Tibial nerve (tissue), 4 donors: ENCODE results near the gene CHD2. TPM values are rescaled to one million over a fixed set of nuclear protein-coding genes. Genes with fewer than 3 reads are reported as not detected.

Source experiments
- DNase-seq, 2 donors: peaks; one replicate each; pipeline ENCODE4 v3.0.0-alpha.2; 2019; ENCODE audit warnings: low spot score in 2 of 2
- H3K27ac ChIP-seq, 4 donors: fragments of 200-600 bp; sonication (generic) in 3 of 4; one replicate each; pipeline ENCODE4 v1.5.1; 2017 to 2019; ENCODE audit warnings: mild to moderate bottlenecking in 1 of 4
- H3K27me3 ChIP-seq, 2 donors: fragments of 200-600 bp; sonication (generic) in 1 of 2; one replicate each; pipeline versions ENCODE4 v1.5.1 to v1.6.0; 2017 to 2019
- H3K36me3 ChIP-seq, 3 donors: fragments of 200-600 bp; sonication (generic); one replicate each; pipeline ENCODE4 v1.5.1; 2018 to 2019
- H3K4me1 ChIP-seq, 4 donors: fragments of 200-600 bp; sonication (generic) in 3 of 4; one replicate each; pipeline ENCODE4 v1.5.1; 2017 to 2019
- H3K4me3 ChIP-seq, 4 donors: fragments of 200-600 bp; sonication (generic) in 3 of 4; one replicate each; pipeline ENCODE4 v1.5.1; 2017 to 2019; ENCODE audit warnings: mild to moderate bottlenecking in 1 of 4, moderate library complexity in 1 of 4
- H3K9me3 ChIP-seq, 4 donors: fragments of 200-600 bp; sonication (generic) in 3 of 4; one replicate each; pipeline ENCODE4 v1.5.1; 2017 to 2019
- CTCF ChIP-seq, 5 experiments: fragments of 200-600 bp in 3 of 5; fragments of 450-650 bp in 2 of 5; sonication (generic) in 3 of 5; IDR thresholded peaks; one replicate each; pipeline ENCODE4 v1.5.1; 2016 to 2019; ENCODE audit warnings: antibody characterized with exemption in 5 of 5, mild to moderate bottlenecking in 3 of 5, moderate library complexity in 2 of 5
- EP300 ChIP-seq, 2 donors: sonication (generic); formaldehyde crosslinking; IDR thresholded peaks; one replicate each; pipeline ENCODE4 v1.6.1; 2017; ENCODE audit warnings: antibody characterized with exemption in 2 of 2, mild to moderate bottlenecking in 1 of 2
- POLR2A ChIP-seq, 2 donors: fragments of 450-650 bp; IDR thresholded peaks; one replicate each; pipeline ENCODE4 v1.6.1; 2017; ENCODE audit warnings: antibody characterized with exemption in 2 of 2, mild to moderate bottlenecking in 2 of 2, moderate library complexity in 2 of 2
- WGBS, 2 donors: methylation state at CpG; one replicate each; pipeline ENCODE4 v1.1.5; 2018; 5-methylcytosine and 5-hydroxymethylcytosine counted together
- total RNA-seq, 4 donors: library from RNA; depleted of rRNA; stranded (reverse); fragments of >200 nt; gene quantifications; one replicate each; pipeline ENCODE4 v1.1.0, GENCODE V29; 2016

CHD2 gene
- total RNA-seq, 4 donors from 2014 or later, result 96.5 to 133 (median 102) TPM

GRCh38 chr15:92907229-92907628, 7.1 kb downstream of the CHD2 start:
- TF ChIP-seq POLR2A (IDR thresholded peaks at IDR 0.05), result no peak
- TF ChIP-seq CTCF (IDR thresholded peaks at IDR 0.05), result no peak
- no peak for TF ChIP-seq EP300 (IDR thresholded peaks at IDR 0.05)
- H3K4me3 ChIP-seq, result peak overlapping the region in 1 of 4 donors; percentile 13
- H3K4me1 ChIP-seq, result peaks cover 0 to 86% (median 76%) of the 10 kb centered on the region in 4 donors
- H3K36me3 ChIP-seq, result no peaks in the 10 kb centered on the region
- WGBS, 2 donors, result 26 to 56% methylated on average over 1 of the region's 1 CpG
- H3K27ac ChIP-seq, result peak overlapping the region; percentile 90 to 99 (median 98)
- DNase-seq, result no peak
- H3K9me3 ChIP-seq, result no peaks in the 10 kb centered on the region
- H3K27me3 ChIP-seq, result no peaks in the 10 kb centered on the region

- H3K9me3 ChIP-seq, result no peaks in the 10 kb centered on the region
- no peaks in the 10 kb centered on the region for H3K36me3 ChIP-seq
- WGBS, 2 donors, result 6 to 7% methylated on average over 5 of the region's 5 CpGs
- TF ChIP-seq POLR2A (IDR thresholded peaks at IDR 0.05), result no peak
- peak in 1 of 2 donors; percentile 32 for TF ChIP-seq EP300 (IDR thresholded peaks at IDR 0.05)
- H3K4me1 ChIP-seq, result peaks cover 0 to 86% (median 76%) of the 10 kb centered on the region in 4 donors
- H3K4me3 ChIP-seq, result peak overlapping the region in 2 of 4 donors; percentile 0 to 13
- peak in 1 of 2 donors; percentile 53 for DNase-seq
- H3K27me3 ChIP-seq, result no peaks in the 10 kb centered on the region
- H3K27ac ChIP-seq, result peak overlapping the region; percentile 90 to 99 (median 98)
Observed at GRCh38 chr15:92907896-92908712, 8.0 kb downstream of the CHD2 start.

GRCh38 chr15:92908713-92909057, 8.6 kb downstream of the CHD2 start:
- WGBS, 2 donors, result 77 to 79% methylated on average over 6 of the region's 6 CpGs
- no peak for DNase-seq
- H3K4me1 ChIP-seq, result peaks cover 0 to 87% (median 79%) of the 10 kb centered on the region in 4 donors

GRCh38 chr15:92909136-92909781, 9.1 kb downstream of the CHD2 start:
- H3K4me3 ChIP-seq, result no peak overlapping the region
- TF ChIP-seq POLR2A (IDR thresholded peaks at IDR 0.05) (no peak), EP300 (IDR thresholded peaks at IDR 0.05) (no peak), CTCF (IDR thresholded peaks at IDR 0.05) (no peak)
- no peaks in the 10 kb centered on the region for H3K9me3 ChIP-seq
- H3K27ac ChIP-seq, result peak overlapping the region; percentile 90 to 99 (median 98)
- H3K27me3 ChIP-seq, result no peaks in the 10 kb centered on the region
- H3K4me1 ChIP-seq, result peaks cover 0 to 92% (median 82%) of the 10 kb centered on the region in 4 donors
- H3K36me3 ChIP-seq, result no peaks in the 10 kb centered on the region
- 47 to 53% methylated on average over 7 of the region's 7 CpGs for WGBS, 2 donors
- DNase-seq, result no peak

More at GRCh38 chr15:92908713-92909057, 8.6 kb downstream of the CHD2 start:
- no peak for TF ChIP-seq CTCF (IDR thresholded peaks at IDR 0.05)
- no peaks in the 10 kb centered on the region for H3K9me3 ChIP-seq
- H3K27ac ChIP-seq, result peak overlapping the region; percentile 90 to 99 (median 98)
- H3K36me3 ChIP-seq, result no peaks in the 10 kb centered on the region
- H3K27me3 ChIP-seq, result no peaks in the 10 kb centered on the region
- H3K4me3 ChIP-seq, result peak overlapping the region in 1 of 4 donors; percentile 0

- H3K9me3 ChIP-seq, result no peaks in the 10 kb centered on the region
- H3K4me3 ChIP-seq, result no peak overlapping the region
- no peaks in the 10 kb centered on the region for H3K36me3 ChIP-seq
- peak overlapping the region in 3 of 4 donors; percentile 98 to 99 (median 99) for H3K27ac ChIP-seq
- TF ChIP-seq EP300 (IDR thresholded peaks at IDR 0.05), result no peak
- no peak for TF ChIP-seq POLR2A (IDR thresholded peaks at IDR 0.05)
- TF ChIP-seq CTCF (IDR thresholded peaks at IDR 0.05), result no peak
- no peak for DNase-seq
- peaks cover 0 to 98% (median 88%) of the 10 kb centered on the region in 4 donors for H3K4me1 ChIP-seq
- 89 to 94% methylated on average over 13 of the region's 13 CpGs for WGBS, 2 donors
- no peaks in the 10 kb centered on the region for H3K27me3 ChIP-seq
Observed at GRCh38 chr15:92910451-92910850, 10.3 kb downstream of the CHD2 start.
